ENCODE measurements around the gene PAX9.

- TF ChIP-seq CTCF (IDR thresholded peaks at IDR 0.05), result no peak
- TF ChIP-seq POLR2A (IDR thresholded peaks at IDR 0.05), result no peak
These were observed 5.0 kb downstream of the PAX9 start for GRCh38 chr14:36666416-36667206.

All from heart left ventricle (tissue), 13 donors.